TTC549 (cell line): ENCODE data around the gene KCNS3.

Experiments
- FAIRE-seq: peaks from 2 replicates; lab custom pipeline; 2012; peaks lifted over from hg19 to GRCh38; lab: Jason Lieb, UNC

KCNS3 gene

GRCh38 chr2:17879137-17879912 is 858 bp downstream of the KCNS3 start:
- no peak for FAIRE-seq

GRCh38 chr2:17879913-17880274 is 1.4 kb downstream of the KCNS3 start:
- FAIRE-seq: no peak

GRCh38 chr2:17892770-17893534 is 14.5 kb downstream of the KCNS3 start:
- FAIRE-seq: no peak

GRCh38 chr2:17894005-17894404 is 15.5 kb downstream of the KCNS3 start:
- FAIRE-seq: no peak

- FAIRE-seq: no peak
Observed at GRCh38 chr2:17894556-17894955, 16.1 kb downstream of the KCNS3 start.

GRCh38 chr2:17899871-17900270 is 21.4 kb downstream of the KCNS3 start:
- no peak for FAIRE-seq

- FAIRE-seq: no peak
Observed at GRCh38 chr2:17901246-17901645, 22.8 kb downstream of the KCNS3 start.

- no peak for FAIRE-seq
Observed at GRCh38 chr2:17910980-17911379, 32.5 kb downstream of the KCNS3 start.

- no peak for FAIRE-seq
Observed at GRCh38 chr2:17911491-17912260, 33.2 kb downstream of the KCNS3 start.

GRCh38 chr2:17912266-17912691 is 33.8 kb downstream of the KCNS3 start:
- no peak for FAIRE-seq

GRCh38 chr2:17915099-17915498 is 36.6 kb downstream of the KCNS3 start:
- no peak for FAIRE-seq

GRCh38 chr2:17915811-17916518 is 37.5 kb downstream of the KCNS3 start:
- FAIRE-seq: no peak

GRCh38 chr2:17916584-17916983 is 38.1 kb downstream of the KCNS3 start:
- FAIRE-seq: no peak

GRCh38 chr2:17918789-17919188 is 40.3 kb downstream of the KCNS3 start:
- no peak for FAIRE-seq

- no peak for FAIRE-seq
Observed at GRCh38 chr2:17930773-17931172, 52.3 kb downstream of the KCNS3 start.

- FAIRE-seq: no peak
Observed at GRCh38 chr2:17933256-17933655, 54.8 kb downstream of the KCNS3 start.

GRCh38 chr2:17934721-17935120 is 56.3 kb downstream of the KCNS3 start:
- FAIRE-seq: no peak

GRCh38 chr2:17935242-17935885 is 56.9 kb downstream of the KCNS3 start:
- FAIRE-seq: no peak

- FAIRE-seq: no peak
Observed at GRCh38 chr2:17936599-17936998, 58.1 kb downstream of the KCNS3 start.

GRCh38 chr2:17940091-17940630 is 61.7 kb downstream of the KCNS3 start:
- FAIRE-seq: no peak

GRCh38 chr2:17943444-17943843 is 65.0 kb downstream of the KCNS3 start:
- FAIRE-seq: no peak

GRCh38 chr2:17947113-17947512 is 68.6 kb downstream of the KCNS3 start:
- no peak for FAIRE-seq
